H1 (cell line): ENCODE results near the gene NRROS.

Experiments used
- ATF2 ChIP-seq: IDR thresholded peaks from 2 replicates; pipeline ENCODE4 v1.6.1; 2012; ENCODE audit warnings: low read length, inconsistent platforms
- CTCF ChIP-seq, 3 experiments: IDR thresholded peaks; 1 replicate in 2 of 3; 2 replicates in 1 of 3; pipeline versions ENCODE4 v1.5.1 to v1.6.1; 2011; ENCODE audit warnings: low read length in 3 of 3, mild to moderate bottlenecking in 3 of 3, inconsistent platforms in 2 of 3, low read depth in 1 of 3, moderate library complexity in 1 of 3; ENCODE audit not compliant: insufficient read depth in 1 of 3; ENCODE audit errors: control extremely low read depth in 1 of 3
- EP300 ChIP-seq, 2 experiments: IDR thresholded peaks; 1 replicate in 1 of 2; 2 replicates in 1 of 2; pipeline ENCODE4 v1.6.1; 2011 to 2012; ENCODE audit warnings: low read depth in 2 of 2, low read length in 2 of 2, mild to moderate bottlenecking in 2 of 2, borderline replicate concordance in 1 of 2, inconsistent platforms in 1 of 2, moderate library complexity in 1 of 2
- GABPA ChIP-seq: IDR thresholded peaks from 2 replicates; pipeline ENCODE4 v1.6.1; 2011; ENCODE audit warnings: mild to moderate bottlenecking, low read length, moderate library complexity, borderline replicate concordance; ENCODE audit not compliant: insufficient read depth
- PHF8 ChIP-seq: fragments of 200-600 bp; sonication (generic); conservative IDR thresholded peaks from 2 replicates; pipeline ENCODE4 v1.7.1; 2012; ENCODE audit warnings: low read depth, mild to moderate bottlenecking, inconsistent platforms, low read length, moderate library complexity
- POLR2A ChIP-seq, 2 experiments: IDR thresholded peaks; 1 replicate in 1 of 2; 2 replicates in 1 of 2; pipeline ENCODE4 v1.6.1; 2011; ENCODE audit warnings: low read depth in 2 of 2, low read length in 2 of 2, mild to moderate bottlenecking in 2 of 2; ENCODE audit errors: control extremely low read depth in 1 of 2
- SIN3A ChIP-seq, 2 experiments: IDR thresholded peaks in 1 of 2; conservative IDR thresholded peaks in 1 of 2; 2 replicates each; pipeline ENCODE4 v1.6.1; 2011 to 2012; ENCODE audit warnings: low read length in 2 of 2, improper control_type of control experiment in 1 of 2, low read depth in 1 of 2, mild to moderate bottlenecking in 1 of 2
- TAF1 ChIP-seq: IDR thresholded peaks from 2 replicates; pipeline ENCODE4 v1.6.1; 2011; ENCODE audit warnings: mild to moderate bottlenecking, low read depth, low read length
- YY1 ChIP-seq: IDR thresholded peaks from 2 replicates; pipeline ENCODE4 v1.6.1; 2011; ENCODE audit warnings: low read depth, mild to moderate bottlenecking, low read length

- TF ChIP-seq POLR2A (IDR thresholded peaks at IDR 0.05; ENCODE audit: control extremely low read depth in 1 of 2, low read depth in 2 of 2, low read length in 2 of 2) (no peak), GABPA (no peak), EP300 (IDR thresholded peaks at IDR 0.05; ENCODE audit: borderline replicate concordance in 1 of 2, low read depth in 2 of 2, low read length in 2 of 2) (no peak), YY1 (no peak), CTCF (IDR thresholded peaks at IDR 0.05; ENCODE audit: control extremely low read depth in 1 of 3, insufficient read depth in 1 of 3, low read depth in 1 of 3, low read length in 3 of 3) (no peak), TAF1 (no peak), PHF8 (no peak), ATF2 (no peak), SIN3A (conservative IDR thresholded peaks at IDR 0.05 in 1 of 2, IDR thresholded peaks at IDR 0.05 in 1 of 2; ENCODE audit: low read depth in 1 of 2, low read length in 2 of 2) (no peak)
Observed at GRCh38 chr3:196634224-196634623, 5.3 kb upstream of the NRROS start.
